B cell (primary cell): ENCODE data around the gene PPM1G. TPM values are rescaled to one million over a fixed set of nuclear protein-coding genes. Genes with fewer than 3 reads are reported as not detected.

ENCODE experiments used
- ATAC-seq: fragments of 200-7000 bp; cut with Tn5 transposase; one replicate; pipeline ENCODE4 v1.10.0; 2021; ENCODE audit warnings: low read depth, mild to moderate bottlenecking, moderate number of reproducible peaks, moderate library complexity
- CTCF ChIA-PET: fragments of 350-600 bp; sonication (Branson Sonifier 250); formaldehyde crosslinking; loops from one replicate; lab custom pipeline; 2021; ENCODE audit warnings: antibody characterized with exemption, inconsistent platforms; lab: Charles Lee
- POLR2A ChIA-PET: fragments of 350-600 bp; sonication (Branson Sonifier 250); formaldehyde crosslinking; loops from one replicate; lab custom pipeline; 2021; ENCODE audit warnings: antibody characterized with exemption; lab: Charles Lee
- DNase-seq: peaks from one replicate; pipeline ENCODE4 v3.0.0; 2013
- H2AFZ ChIP-seq: 2 replicates; pipeline ENCODE4 v1.6.1; 2012; ENCODE audit warnings: mild to moderate bottlenecking, low read depth, low read length; ENCODE audit not compliant: insufficient read depth, poor library complexity, severe bottlenecking
- H3K27ac ChIP-seq, 2 donors: 1 replicate in 1 of 2; 2 replicates in 1 of 2; pipeline ENCODE4 v1.5.1; 2012 to 2013; ENCODE audit warnings: low read length in 2 of 2, mild to moderate bottlenecking in 2 of 2, moderate library complexity in 1 of 2
- H3K27me3 ChIP-seq, 4 experiments: fragments of 200-600 bp in 1 of 4; sonication (generic) in 1 of 4; replicated peaks in 1 of 4; 1 replicate in 2 of 4; 2 replicates in 2 of 4; pipeline versions ENCODE4 v1.6.1 to v1.7.0; 2013 to 2016; ENCODE audit warnings: low read length in 3 of 4, mild to moderate bottlenecking in 2 of 4, mixed read lengths in 1 of 4, moderate library complexity in 1 of 4; ENCODE audit not compliant: insufficient read depth in 4 of 4, control insufficient read depth in 3 of 4; ENCODE audit errors: control extremely low read depth in 1 of 4
- H3K36me3 ChIP-seq, 2 experiments: replicated peaks in 1 of 2; 1 replicate in 1 of 2; 2 replicates in 1 of 2; pipeline versions ENCODE4 v1.6.1 to v1.7.1; 2013; ENCODE audit warnings: low read length in 1 of 2; ENCODE audit not compliant: insufficient read depth in 2 of 2, control insufficient read depth in 1 of 2; ENCODE audit errors: control extremely low read depth in 1 of 2, extremely low read depth in 1 of 2
- H3K4me1 ChIP-seq, 2 donors: fragments of 200-600 bp in 1 of 2; sonication (generic) in 1 of 2; 1 replicate in 1 of 2; 2 replicates in 1 of 2; pipeline versions ENCODE4 v1.5.1 to v1.6.1; 2013 to 2017; ENCODE audit warnings: low read length in 2 of 2; ENCODE audit not compliant: control insufficient read depth in 2 of 2, insufficient read depth in 2 of 2
- H3K4me2 ChIP-seq: replicated peaks from 2 replicates; pipeline ENCODE3; 2012; ENCODE audit warnings: mild to moderate bottlenecking, low read depth, low read length; ENCODE audit not compliant: poor library complexity, severe bottlenecking
- H3K4me3 ChIP-seq, 5 experiments: fragments of 200-600 bp in 1 of 5; sonication (generic) in 1 of 5; 1 replicate in 3 of 5; 2 replicates in 2 of 5; pipeline versions ENCODE4 v1.5.1 to v1.7.0; 2011 to 2016; ENCODE audit warnings: low read length in 4 of 5, mild to moderate bottlenecking in 4 of 5, low read depth in 2 of 5, control low read depth in 1 of 5, moderate library complexity in 1 of 5; ENCODE audit not compliant: insufficient read depth in 1 of 5; ENCODE audit errors: control extremely low read depth in 1 of 5, extremely low read depth in 1 of 5
- H3K79me2 ChIP-seq: fragments of 200-600 bp; sonication (generic); one replicate; pipeline ENCODE4 v1.6.0; 2016; ENCODE audit warnings: low read length; ENCODE audit not compliant: control insufficient read depth, insufficient read depth
- H3K9ac ChIP-seq: fragments of 200-600 bp; sonication (generic); 2 replicates; pipeline ENCODE4 v1.6.1; 2017; ENCODE audit warnings: mild to moderate bottlenecking, low read length, moderate library complexity
- H3K9me3 ChIP-seq, 3 donors: one replicate each; pipeline versions ENCODE4 v1.6.1 to v1.7.1; 2013; ENCODE audit warnings: low read length in 2 of 3; ENCODE audit not compliant: control insufficient read depth in 2 of 3, insufficient read depth in 1 of 3; ENCODE audit errors: control extremely low read depth in 1 of 3
- H4K20me1 ChIP-seq: 2 replicates; pipeline ENCODE4 v1.6.0; 2012; ENCODE audit warnings: mild to moderate bottlenecking, low read length; ENCODE audit not compliant: insufficient read depth, control insufficient read depth, poor library complexity, severe bottlenecking
- H3K27ac Mint-ChIP-seq: one replicate; pipeline ENCODE4 v1.8.0; 2021; ENCODE audit warnings: mixed read lengths
- H3K27me3 Mint-ChIP-seq: one replicate; pipeline ENCODE4 v1.8.0; 2021; ENCODE audit warnings: mixed read lengths
- H3K4me1 Mint-ChIP-seq: one replicate; pipeline ENCODE4 v1.8.0; 2021; ENCODE audit warnings: mixed read lengths
- H3K4me3 Mint-ChIP-seq: one replicate; pipeline ENCODE4 v1.8.0; 2021; ENCODE audit warnings: mixed read lengths
- H3K9me3 Mint-ChIP-seq: one replicate; pipeline ENCODE4 v1.8.0; 2022; ENCODE audit warnings: mixed read lengths; ENCODE audit not compliant: insufficient read depth
- CTCF ChIP-seq: fragments of 200-600 bp; IDR thresholded peaks from one replicate; pipeline ENCODE4 v1.8.0; 2022; ENCODE audit warnings: antibody characterized with exemption, mild to moderate bottlenecking
- EZH2 ChIP-seq: IDR thresholded peaks from 2 replicates; pipeline ENCODE4 v1.6.1; 2012; ENCODE audit warnings: borderline replicate concordance, low read depth, mild to moderate bottlenecking, moderate library complexity, low read length; ENCODE audit not compliant: insufficient read depth, poor library complexity, severe bottlenecking
- WGBS: methylation state at CpG from one replicate; pipeline ENCODE4 v1.1.5; 2013; ENCODE audit warnings: missing lambda C conversion rate; ENCODE audit not compliant: insufficient coverage; 5-methylcytosine and 5-hydroxymethylcytosine counted together
- intact Hi-C: fragments of 100-400 bp; cut with micrococcal nuclease; formaldehyde crosslinking; loops from one replicate; pipeline ENCODE4 v1.10.0; 2022
- polyA plus RNA-seq: library from polyadenylated mRNA; depleted of rRNA; stranded (reverse); fragments of >200 nt; gene quantifications from 2 replicates; pipeline ENCODE4 v1.2.3, GENCODE V29; 2012
- total RNA-seq, 2 donors: library from RNA; stranded (reverse); fragments of 120-200 nt in 1 of 2; gene quantifications; 1 replicate in 1 of 2; 2 replicates in 1 of 2; pipeline versions ENCODE4 v1.2.3 to v1.2.4, GENCODE V29; 2013 to 2022

The PPM1G gene
- total and polyA plus RNA-seq, 2 donors (not counting 1 experiment from before 2014, with no cell fraction given): 23.7 to 48.9 TPM

- peaks cover 5% of the 10 kb centered on the region for H3K4me1 Mint-ChIP-seq
- peaks cover 4 to 6% of the 10 kb centered on the region in 2 donors for H3K4me1 ChIP-seq
- TF ChIP-seq CTCF (no peak), EZH2 (no peak)
- no peak overlapping the region for H2AFZ ChIP-seq
- no peaks in the 10 kb centered on the region for H4K20me1 ChIP-seq
- intact Hi-C loops: no loop called here
- H3K27me3 Mint-ChIP-seq: peaks cover 7% of the 10 kb centered on the region
- ChIA-PET CTCF (no interaction called here), POLR2A (no interaction called here)
- no peaks in the 10 kb centered on the region for H3K79me2 ChIP-seq
- 100% methylated on average over 2 of the region's 3 CpGs for WGBS
- H3K27me3 ChIP-seq: no peaks in the 10 kb centered on the region
- no peaks in the 10 kb centered on the region for H3K9me3 ChIP-seq
- no peak overlapping the region for H3K9ac ChIP-seq
- DNase-seq (no peak), ATAC-seq (no peak)
- no peak overlapping the region for H3K4me2 ChIP-seq
- no peaks in the 10 kb centered on the region for H3K9me3 Mint-ChIP-seq
- no peak overlapping the region for H3K4me3 ChIP-seq
- no peaks in the 10 kb centered on the region for H3K36me3 ChIP-seq
- H3K4me3 Mint-ChIP-seq: no peak overlapping the region
- H3K27ac ChIP-seq: no peak overlapping the region
- H3K27ac Mint-ChIP-seq: no peak overlapping the region
Observed at GRCh38 chr2:27422958-27423357, 13.6 kb upstream of the PPM1G start.

- DNase-seq (no peak), ATAC-seq (no peak)
- H3K27ac Mint-ChIP-seq: no peak overlapping the region
- Histone ChIP-seq H3K27me3 (no peaks in the 10 kb centered on the region), H3K9me3 (no peaks in the 10 kb centered on the region), H4K20me1 (no peaks in the 10 kb centered on the region), H3K4me2 (no peak overlapping the region), H3K79me2 (no peaks in the 10 kb centered on the region), H2AFZ (no peak overlapping the region), H3K4me3 (no peak overlapping the region), H3K27ac (no peak overlapping the region), H3K4me1 (no peaks in the 10 kb centered on the region), H3K36me3 (no peaks in the 10 kb centered on the region), H3K9ac (no peak overlapping the region)
- ChIA-PET CTCF (no interaction called here), POLR2A (no interaction called here)
- H3K9me3 Mint-ChIP-seq: no peaks in the 10 kb centered on the region
- WGBS: no CpG with 5 or more reads among the region's 4 CpGs
- TF ChIP-seq EZH2 (no peak), CTCF (no peak)
- H3K4me1 Mint-ChIP-seq: no peaks in the 10 kb centered on the region
- intact Hi-C loops: no loop called here
- H3K4me3 Mint-ChIP-seq: no peak overlapping the region
- H3K27me3 Mint-ChIP-seq: peaks cover 7% of the 10 kb centered on the region
Observed at GRCh38 chr2:27421660-27422250, 12.4 kb upstream of the PPM1G start.
